Right lobe of liver (tissue), 6 donors: ENCODE data around the gene CEPT1. TPM values are rescaled to one million over a fixed set of nuclear protein-coding genes. Genes with fewer than 3 reads are reported as not detected.

Source experiments
- ATAC-seq, 4 donors: fragments of 200-7000 bp; cut with Tn5 transposase; one replicate each; pipeline ENCODE4 v1.9.1; 2020; ENCODE audit warnings: mild to moderate bottlenecking in 4 of 4, moderate library complexity in 4 of 4
- DNase-seq, 3 donors: peaks; one replicate each; pipeline ENCODE4 v3.0.0-alpha.2; 2020
- H3K27ac ChIP-seq, 3 donors: fragments of 200-600 bp; one replicate each; pipeline ENCODE4 v1.8.0; 2022
- H3K27me3 ChIP-seq, 2 donors: fragments of 200-600 bp; one replicate each; pipeline ENCODE4 v1.8.0; 2022
- H3K36me3 ChIP-seq, 4 donors: fragments of 200-600 bp; sonication (generic) in 1 of 4; one replicate each; pipeline versions ENCODE4 v1.5.1 to v1.8.0; 2017 to 2022; ENCODE audit warnings: control low read depth in 1 of 4
- H3K4me1 ChIP-seq, 4 donors: fragments of 200-600 bp; sonication (generic) in 1 of 4; one replicate each; pipeline versions ENCODE4 v1.5.1 to v1.8.0; 2017 to 2022; ENCODE audit warnings: control low read depth in 1 of 4
- H3K4me3 ChIP-seq, 3 donors: fragments of 200-600 bp; one replicate each; pipeline ENCODE4 v1.8.0; 2022
- H3K9me3 ChIP-seq, 4 donors: fragments of 200-600 bp; sonication (generic) in 1 of 4; one replicate each; pipeline versions ENCODE4 v1.5.1 to v1.8.0; 2017 to 2022; ENCODE audit warnings: control low read depth in 1 of 4
- CTCF ChIP-seq, 4 donors: fragments of 200-600 bp in 3 of 4; fragments of 450-650 bp in 1 of 4; IDR thresholded peaks; one replicate each; pipeline versions ENCODE4 v1.5.1 to v1.8.0; 2016 to 2022; ENCODE audit warnings: antibody characterized with exemption in 4 of 4, mild to moderate bottlenecking in 2 of 4
- POLR2A ChIP-seq: fragments of 450-650 bp; IDR thresholded peaks from one replicate; pipeline ENCODE4 v1.6.1; 2017; ENCODE audit warnings: antibody characterized with exemption, mild to moderate bottlenecking
- WGBS: methylation state at CpG from one replicate; pipeline ENCODE4 v1.1.6; 2018; ENCODE audit warnings: low coverage, low lambda C conversion rate; ENCODE audit not compliant: insufficient coverage; ENCODE audit errors: missing lambda C conversion rate; 5-methylcytosine and 5-hydroxymethylcytosine counted together
- intact Hi-C, 2 donors: fragments of 100-400 bp; cut with DNase I; formaldehyde crosslinking; loops; one replicate each; pipeline versions ENCODE4 v1.11.2 to v1.14.1; 2022
- total RNA-seq, 6 experiments: library from RNA; depleted of rRNA in 2 of 6; stranded (reverse); fragments of >200 nt in 2 of 6; fragmentation: NEBNext Ultra II Directional in 3 of 6; extraction: Animal tissue kit (Norgen Biotek cat#: 25700) in 3 of 6; gene quantifications; one replicate each; pipeline versions ENCODE4 v1.1.0 to v1.2.4, GENCODE V29; 2016 to 2023
- donor health status: DM: no; HTN: yes; CAD: no.
- donor health status: DM: no; HTN: no; CAD: no.
- donor health status: DM: no; HTN: no; CAD: no.
- donor health status: DM: no; HTN: yes; CAD: no.
- donor health status: DM: no; HTN: yes; CAD: no.

The CEPT1 gene
- total RNA-seq, 6 experiments from 2014 or later, result 21.9 to 35.0 (median 27.8) TPM

- ATAC-seq (no peak), DNase-seq (no peak)
- no peaks in the 10 kb centered on the region for H3K9me3 ChIP-seq
- H3K27ac ChIP-seq, result no peak overlapping the region
- no peak for TF ChIP-seq CTCF (IDR thresholded peaks at IDR 0.05)
- TF ChIP-seq POLR2A, result no peak
- H3K4me3 ChIP-seq, result no peak overlapping the region
- no peaks in the 10 kb centered on the region for H3K4me1 ChIP-seq
- WGBS, result 90% methylated on average over 1 of the region's 1 CpG
- intact Hi-C loops, result no loop called here
- no peaks in the 10 kb centered on the region for H3K36me3 ChIP-seq
- no peaks in the 10 kb centered on the region for H3K27me3 ChIP-seq
These were observed 71.9 kb downstream of the CEPT1 start for GRCh38 chr1:111211921-111212320.

DNA sequence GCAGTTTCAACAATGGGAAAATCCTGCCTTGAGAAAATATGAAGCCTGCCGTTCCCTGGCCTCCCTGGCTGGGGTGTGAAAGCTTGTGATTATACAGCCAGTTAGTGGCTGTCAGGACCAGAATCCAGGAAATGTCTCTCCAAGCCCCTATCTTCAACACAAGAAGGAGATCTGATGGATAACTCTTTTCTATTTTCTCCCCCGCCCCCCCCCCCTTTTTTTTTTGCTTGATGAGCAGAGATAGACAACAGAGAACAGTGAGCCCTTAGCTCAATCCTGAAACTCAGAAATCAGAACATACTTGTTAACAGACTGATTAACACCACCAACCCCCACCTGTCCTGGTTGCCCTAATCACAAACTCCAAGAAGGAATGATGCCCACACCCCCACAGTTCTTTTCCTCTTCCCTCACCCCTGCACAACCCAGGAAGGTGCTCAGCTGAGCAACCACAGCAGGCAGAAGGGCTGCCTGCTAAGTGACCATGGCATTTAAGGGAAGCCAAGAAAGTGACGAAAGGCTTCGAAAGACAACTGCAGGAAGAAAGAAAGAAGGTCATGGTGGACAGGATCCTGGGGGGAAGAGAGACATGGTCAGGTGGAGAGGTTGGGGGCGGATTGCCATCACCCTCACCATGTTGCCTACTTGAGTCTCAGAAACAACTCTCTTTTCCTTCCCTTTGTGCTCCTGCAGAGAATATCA, 72.8 kb downstream of the CEPT1 start:
- ATAC-seq (no peak), DNase-seq (no peak)
- H3K9me3 ChIP-seq, result no peaks in the 10 kb centered on the region
- H3K4me1 ChIP-seq, result no peaks in the 10 kb centered on the region
- no peak overlapping the region for H3K27ac ChIP-seq
- TF ChIP-seq CTCF (IDR thresholded peaks at IDR 0.05) (no peak), POLR2A (no peak)
- no peaks in the 10 kb centered on the region for H3K36me3 ChIP-seq
- H3K27me3 ChIP-seq, result no peaks in the 10 kb centered on the region
- WGBS, result 81% methylated on average over 4 of the region's 5 CpGs
- intact Hi-C loops, result no loop called here
- H3K4me3 ChIP-seq, result no peak overlapping the region

DNA sequence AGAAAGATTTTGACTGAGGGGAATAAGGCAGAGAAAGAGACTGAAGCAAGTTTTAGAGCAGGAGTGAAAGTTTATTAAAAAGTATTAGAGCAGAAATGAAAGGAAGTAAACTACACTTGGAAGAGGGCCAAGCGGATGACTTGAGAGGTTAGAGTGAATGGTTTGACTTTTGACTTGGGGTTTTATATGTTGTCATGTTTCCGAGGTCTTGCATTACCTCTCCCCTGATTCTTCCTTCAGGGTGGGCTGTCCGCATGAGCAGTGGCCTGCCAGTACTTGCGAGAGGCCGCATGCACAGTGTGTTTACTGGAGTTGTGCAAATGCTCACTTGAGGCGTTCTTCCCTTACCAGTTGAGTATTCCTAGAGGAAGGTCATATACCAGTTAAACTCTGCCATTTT, 73.4 kb downstream of the CEPT1 start:
- Histone ChIP-seq H3K27ac (no peak overlapping the region), H3K36me3 (no peaks in the 10 kb centered on the region), H3K9me3 (no peaks in the 10 kb centered on the region), H3K4me1 (no peaks in the 10 kb centered on the region), H3K4me3 (no peak overlapping the region), H3K27me3 (no peaks in the 10 kb centered on the region)
- no peak for DNase-seq
- TF ChIP-seq POLR2A (no peak), CTCF (IDR thresholded peaks at IDR 0.05) (no peak)
- ATAC-seq, result no peak
- WGBS, result 47% methylated on average over 2 of the region's 6 CpGs
- intact Hi-C loops, result no loop called here

GRCh38 chr1:111214074-111214801, 74.2 kb downstream of the CEPT1 start:
- H3K27me3 ChIP-seq, result no peaks in the 10 kb centered on the region
- H3K36me3 ChIP-seq, result no peaks in the 10 kb centered on the region
- no peaks in the 10 kb centered on the region for H3K9me3 ChIP-seq
- no peak overlapping the region for H3K27ac ChIP-seq
- no peaks in the 10 kb centered on the region for H3K4me1 ChIP-seq
- intact Hi-C loops, result no loop called here
- DNase-seq (no peak), ATAC-seq (no peak)
- WGBS, result 69% methylated on average over 6 of the region's 6 CpGs
- H3K4me3 ChIP-seq, result no peak overlapping the region
- TF ChIP-seq POLR2A (no peak), CTCF (IDR thresholded peaks at IDR 0.05) (no peak)
